DOHH2 (cell line): ENCODE results near the gene NAB2.

Experiments used
- H3F3A ChIP-seq: fragments of 200-600 bp; sonication (generic), shearing (Covaris generic); 2 replicates; pipeline ENCODE4 v1.6.0; 2016; ENCODE audit warnings: antibody characterized with exemption, mild to moderate bottlenecking; ENCODE audit not compliant: control insufficient read depth, insufficient read depth
- H3K27ac ChIP-seq: fragments of 200-600 bp; sonication (generic); 2 replicates; pipeline ENCODE4 v1.5.1; 2014; ENCODE audit warnings: low read depth, mild to moderate bottlenecking, low read length, moderate library complexity
- H3K27me3 ChIP-seq: fragments of 200-600 bp; sonication (generic); 2 replicates; pipeline ENCODE4 v1.6.1; 2014; ENCODE audit warnings: mild to moderate bottlenecking, low read length, mixed read lengths; ENCODE audit not compliant: control insufficient read depth
- H3K36me3 ChIP-seq: fragments of 200-600 bp; sonication (generic); 2 replicates; pipeline ENCODE4 v1.6.1; 2014; ENCODE audit warnings: mild to moderate bottlenecking, low read length, moderate library complexity, mixed read lengths; ENCODE audit not compliant: control insufficient read depth
- H3K4me1 ChIP-seq: fragments of 200-600 bp; sonication (generic); 2 replicates; pipeline ENCODE4 v1.6.1; 2014; ENCODE audit warnings: mild to moderate bottlenecking, low read length, mixed read lengths; ENCODE audit not compliant: control insufficient read depth
- H3K4me2 ChIP-seq: fragments of 200-600 bp; sonication (generic); 2 replicates; pipeline ENCODE4 v1.6.0; 2014; ENCODE audit warnings: mild to moderate bottlenecking, low read length, moderate library complexity
- H3K4me3 ChIP-seq: fragments of 200-600 bp; sonication (generic); 2 replicates; pipeline ENCODE4 v1.5.1; 2014; ENCODE audit warnings: mild to moderate bottlenecking, low read length, mixed read lengths
- H3K79me2 ChIP-seq: fragments of 200-600 bp; sonication (generic); 2 replicates; pipeline ENCODE4 v1.6.1; 2014; ENCODE audit warnings: mild to moderate bottlenecking, low read length, mixed read lengths; ENCODE audit not compliant: control insufficient read depth
- H3K9me2 ChIP-seq: fragments of 200-600 bp; sonication (generic); replicated peaks from 2 replicates; pipeline ENCODE4 v1.6.1; 2014; ENCODE audit warnings: mild to moderate bottlenecking, low read length, mixed read lengths; ENCODE audit not compliant: control insufficient read depth
- H3K9me3 ChIP-seq: fragments of 200-600 bp; sonication (generic); 2 replicates; pipeline ENCODE4 v1.6.1; 2014; ENCODE audit warnings: antibody characterized with exemption, low read length, mixed read lengths; ENCODE audit not compliant: control insufficient read depth, insufficient read depth
- H4K20me1 ChIP-seq: fragments of 200-600 bp; sonication (generic); 2 replicates; pipeline ENCODE4 v1.6.0; 2014; ENCODE audit warnings: low read depth, mild to moderate bottlenecking, antibody characterized with exemption, low read length, moderate library complexity; ENCODE audit not compliant: control insufficient read depth, insufficient read depth
- EZH2phosphoT487 ChIP-seq: fragments of 200-600 bp; sonication (generic); IDR thresholded peaks from 2 replicates; pipeline ENCODE4 v1.6.1; 2017; ENCODE audit warnings: borderline replicate concordance, mild to moderate bottlenecking, antibody characterized with exemption, low read length, moderate library complexity, mixed read lengths
- TF ChIP-seq, protein P1 (sequence below): fragments of 200-600 bp; sonication (generic); IDR thresholded peaks from one replicate; pipeline ENCODE4 v1.5.1; 2014; ENCODE audit warnings: antibody characterized with exemption, mild to moderate bottlenecking, low read depth, low read length; ENCODE audit not compliant: poor library complexity, severe bottlenecking

The NAB2 gene

DNA sequence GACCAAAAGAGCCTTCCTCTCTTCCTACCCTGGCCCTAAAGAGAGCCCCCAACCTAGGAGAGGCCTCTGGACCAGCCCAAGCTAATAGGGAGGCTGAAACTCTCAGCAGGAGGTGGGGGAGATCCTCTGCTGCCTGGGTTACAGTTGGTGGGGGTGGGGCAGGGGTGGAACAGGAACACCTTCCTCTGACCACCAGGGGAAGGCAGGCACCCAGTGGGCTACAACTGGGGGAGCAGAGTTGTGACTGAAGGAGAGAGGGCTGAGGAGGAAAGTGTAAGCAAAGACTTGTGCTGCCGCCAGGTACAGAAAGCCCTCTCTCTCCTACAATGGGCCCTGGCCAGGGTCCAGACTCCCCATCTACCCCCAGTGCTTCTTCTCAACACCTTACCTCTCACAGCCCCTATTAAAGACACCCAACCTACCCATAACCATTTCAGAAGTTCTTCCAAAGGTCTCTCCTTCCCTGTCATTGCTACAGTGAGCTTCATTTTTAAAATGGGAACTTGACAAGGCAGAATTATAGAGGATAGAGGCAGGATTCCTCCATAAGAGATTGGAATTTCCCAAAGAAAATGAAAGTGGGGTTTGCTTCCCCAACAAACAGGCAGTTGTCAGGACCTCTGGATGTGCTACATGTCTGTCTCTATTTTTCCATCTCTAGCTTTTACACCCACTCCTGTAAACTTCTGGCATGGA lies 40.3 kb upstream of the NAB2 start:
- no peaks in the 10 kb centered on the region for H3K79me2 ChIP-seq
- H3K27ac ChIP-seq, result no peak overlapping the region
- H3K36me3 ChIP-seq, result no peaks in the 10 kb centered on the region
- H4K20me1 ChIP-seq, result no peaks in the 10 kb centered on the region
- no peak overlapping the region for H3K4me3 ChIP-seq
- no peak overlapping the region for H3K4me2 ChIP-seq
- no peaks in the 10 kb centered on the region for H3F3A ChIP-seq
- peaks cover 27% of the 10 kb centered on the region for H3K27me3 ChIP-seq
- peaks cover 10% of the 10 kb centered on the region for H3K4me1 ChIP-seq
- H3K9me3 ChIP-seq, result no peaks in the 10 kb centered on the region
- no peaks in the 10 kb centered on the region for H3K9me2 ChIP-seq
- TF ChIP-seq, protein P1, sequence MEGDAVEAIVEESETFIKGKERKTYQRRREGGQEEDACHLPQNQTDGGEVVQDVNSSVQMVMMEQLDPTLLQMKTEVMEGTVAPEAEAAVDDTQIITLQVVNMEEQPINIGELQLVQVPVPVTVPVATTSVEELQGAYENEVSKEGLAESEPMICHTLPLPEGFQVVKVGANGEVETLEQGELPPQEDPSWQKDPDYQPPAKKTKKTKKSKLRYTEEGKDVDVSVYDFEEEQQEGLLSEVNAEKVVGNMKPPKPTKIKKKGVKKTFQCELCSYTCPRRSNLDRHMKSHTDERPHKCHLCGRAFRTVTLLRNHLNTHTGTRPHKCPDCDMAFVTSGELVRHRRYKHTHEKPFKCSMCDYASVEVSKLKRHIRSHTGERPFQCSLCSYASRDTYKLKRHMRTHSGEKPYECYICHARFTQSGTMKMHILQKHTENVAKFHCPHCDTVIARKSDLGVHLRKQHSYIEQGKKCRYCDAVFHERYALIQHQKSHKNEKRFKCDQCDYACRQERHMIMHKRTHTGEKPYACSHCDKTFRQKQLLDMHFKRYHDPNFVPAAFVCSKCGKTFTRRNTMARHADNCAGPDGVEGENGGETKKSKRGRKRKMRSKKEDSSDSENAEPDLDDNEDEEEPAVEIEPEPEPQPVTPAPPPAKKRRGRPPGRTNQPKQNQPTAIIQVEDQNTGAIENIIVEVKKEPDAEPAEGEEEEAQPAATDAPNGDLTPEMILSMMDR, result no peak
- TF ChIP-seq EZH2phosphoT487, result no peak

GRCh38 chr12:57049119-57049446 lies 39.8 kb upstream of the NAB2 start:
- no peaks in the 10 kb centered on the region for H3K9me3 ChIP-seq
- H3K4me3 ChIP-seq, result no peak overlapping the region
- H4K20me1 ChIP-seq, result no peaks in the 10 kb centered on the region
- no peaks in the 10 kb centered on the region for H3F3A ChIP-seq
- peaks cover 24% of the 10 kb centered on the region for H3K27me3 ChIP-seq
- no peak overlapping the region for H3K27ac ChIP-seq
- H3K9me2 ChIP-seq, result no peaks in the 10 kb centered on the region
- peaks cover 10% of the 10 kb centered on the region for H3K4me1 ChIP-seq
- no peak overlapping the region for H3K4me2 ChIP-seq
- no peaks in the 10 kb centered on the region for H3K79me2 ChIP-seq
- no peaks in the 10 kb centered on the region for H3K36me3 ChIP-seq
- TF ChIP-seq, protein P1, result no peak
- TF ChIP-seq EZH2phosphoT487, result no peak

GRCh38 chr12:57049890-57050289 lies 39.0 kb upstream of the NAB2 start, which contains the start of gene MYO1A:
Gene MYO1A, minus strand, starts transcription at chr12:57050129. Its CDS starts 1,806 bp downstream, at chr12:57048323.
- Histone ChIP-seq H3K79me2 (no peaks in the 10 kb centered on the region), H4K20me1 (no peaks in the 10 kb centered on the region), H3K27me3 (peaks cover 20% of the 10 kb centered on the region), H3K4me2 (no peak within 1 kb of the TSS), H3K27ac (no peak within 1 kb of the TSS), H3K36me3 (no peaks in the 10 kb centered on the region; the same call in 1 of the 2 replicates), H3K9me2 (no peaks in the 10 kb centered on the region), H3K4me1 (peaks cover 10% of the 10 kb centered on the region), H3K9me3 (no peaks in the 10 kb centered on the region), H3K4me3 (no peak within 1 kb of the TSS), H3F3A (0 out of 2 replicates have a peak, but pooled peaks cover under 1% of the 10 kb centered on the region)
- TF ChIP-seq, protein P1, result no peak
- no peak for TF ChIP-seq EZH2phosphoT487
